ENCODE data around the gene PHETA1. TPM values are rescaled to one million over a fixed set of nuclear protein-coding genes. Genes with fewer than 3 reads are reported as not detected.
"Not testable (repeated sequence)": the region's sequence is repeated elsewhere in the genome, so short reads cannot be mapped to it uniquely, and the experiment has no call there.

Gene PHETA1
- total and polyA plus RNA-seq, 11 donors, result 12.8 to 48.7 (median 24.5) TPM

- no peak overlapping the region for H3K27ac ChIP-seq
- no peak overlapping the region for H3K4me3 ChIP-seq
- intact Hi-C loops (cut with DNase I), result no loop called here
- no peaks in the 10 kb centered on the region for H3K36me3 ChIP-seq
- no peaks in the 10 kb centered on the region for H3K27me3 ChIP-seq
- no peaks in the 10 kb centered on the region for H3K9me3 ChIP-seq
- 58 to 68% (median 65%) methylated on average over 7 of the region's 7 CpGs for WGBS, 4 donors
- ATAC-seq, result no peak
- DNase-seq, result no peak
- TF ChIP-seq POLR2A (IDR thresholded peaks at IDR 0.05) (no peak), CTCF (IDR thresholded peaks at IDR 0.05) (no peak)
- H3K4me1 ChIP-seq, result no peaks in the 10 kb centered on the region
These were observed 33.1 kb downstream of the PHETA1 start for GRCh38 chr12:111335811-111336210.

- DNase-seq; H3K36me3 ChIP-seq; H3K4me1 ChIP-seq; intact Hi-C loops (cut with DNase I); ATAC-seq; H3K27me3 ChIP-seq; H3K27ac ChIP-seq; H3K4me3 ChIP-seq; H3K9me3 ChIP-seq: not testable (repeated sequence)
- WGBS, 4 donors, result 85 to 94% (median 92%) methylated on average over 10 of the region's 10 CpGs
These were observed 33.6 kb downstream of the PHETA1 start for GRCh38 chr12:111335301-111335700.

GRCh38 chr12:111334393-111334915 is 34.4 kb downstream of the PHETA1 start:
- TF ChIP-seq POLR2A (IDR thresholded peaks at IDR 0.05) (no peak), CTCF (IDR thresholded peaks at IDR 0.05) (no peak)
- ATAC-seq (no peak), DNase-seq (no peak)
- intact Hi-C loops (cut with DNase I), result loop anchor here in 4 of 10 donors (5.0 kb wide), 3 partner anchors 63 to 193 kb away; no protein-coding TSS in a partner anchor
- H3K27me3 ChIP-seq, result peaks cover 0 to 7% (median 0%) of the 10 kb centered on the region in 9 donors
- no peak overlapping the region for H3K27ac ChIP-seq
- 79 to 93% (median 89%) methylated on average over 2 to 11 of the region's 11 CpGs for WGBS, 4 donors
- H3K4me3 ChIP-seq, result no peak overlapping the region
- H3K36me3 ChIP-seq, result no peaks in the 10 kb centered on the region
- H3K4me1 ChIP-seq, result no peaks in the 10 kb centered on the region
- H3K9me3 ChIP-seq, result no peaks in the 10 kb centered on the region

- no peaks in the 10 kb centered on the region for H3K36me3 ChIP-seq
- H3K27me3 ChIP-seq, result peaks cover 0 to 7% (median 0%) of the 10 kb centered on the region in 9 donors
- intact Hi-C loops (cut with DNase I), result loop anchor here in 4 of 10 donors (2.0 to 5.0 kb wide), 4 partner anchors 66 to 198 kb away; no protein-coding TSS in a partner anchor
- no peaks in the 10 kb centered on the region for H3K4me1 ChIP-seq
- ATAC-seq, result peak in 3 of 4 donors; percentile 35 to 45 (median 39)
- WGBS, 4 donors, result 50 to 58% (median 55%) methylated on average over 8 of the region's 8 CpGs
- no peak for DNase-seq
- no peaks in the 10 kb centered on the region for H3K9me3 ChIP-seq
- no peak overlapping the region for H3K4me3 ChIP-seq
- TF ChIP-seq CTCF (IDR thresholded peaks at IDR 0.05), result peak; percentile 26 to 61 (median 40)
- no peak for TF ChIP-seq POLR2A (IDR thresholded peaks at IDR 0.05)
- H3K27ac ChIP-seq, result no peak overlapping the region
These were observed 37.8 kb downstream of the PHETA1 start for GRCh38 chr12:111330800-111331752.
